Measurements from ENCODE around the gene AIF1L. TPM values are rescaled to one million over a fixed set of nuclear protein-coding genes. Genes with fewer than 3 reads are reported as not detected.

Gene AIF1L
- total and polyA plus RNA-seq, 2 experiments from 2014 or later: 4.2 to 6.0 TPM

GRCh38 chr9:131138676-131139075, 42.3 kb downstream of the AIF1L start:
- no peak overlapping the region for H3K4me3 ChIP-seq
- H3K9me3 ChIP-seq (ENCODE audit: low read depth): no peaks in the 10 kb centered on the region
- no peaks in the 10 kb centered on the region for H3K4me1 ChIP-seq (ENCODE audit: insufficient read depth)
- no peaks in the 10 kb centered on the region for H3K9me2 ChIP-seq (replicated peaks; ENCODE audit: insufficient read depth)
- no peak overlapping the region for H3K4me2 ChIP-seq
- WGBS (ENCODE audit: low lambda C conversion rate, missing lambda C conversion rate): 96% methylated on average over 2 of the region's 2 CpGs
- H4K20me1 ChIP-seq (ENCODE audit: insufficient read depth, poor library complexity, severe bottlenecking): no peaks in the 10 kb centered on the region
- no peak for DNase-seq (ENCODE audit: low spot score)
- no peaks in the 10 kb centered on the region for H3K27me3 ChIP-seq
- TF ChIP-seq EZH2phosphoT487 (IDR thresholded peaks at IDR 0.05; ENCODE audit: low read depth, severe bottlenecking, unreplicated experiment): no peak
- no peak for TF ChIP-seq EZH2 (IDR thresholded peaks at IDR 0.05; ENCODE audit: borderline replicate concordance)
- TF ChIP-seq CTCF (IDR thresholded peaks at IDR 0.05; ENCODE audit: poor library complexity): no peak
- no peaks in the 10 kb centered on the region for H3K79me2 ChIP-seq
- no peak overlapping the region for H3K27ac ChIP-seq
- H3K36me3 ChIP-seq (replicated peaks; ENCODE audit: insufficient read depth, low read depth): no peaks in the 10 kb centered on the region
- H2AFZ ChIP-seq: no peak overlapping the region

GRCh38 chr9:131140112-131140511, 43.8 kb downstream of the AIF1L start:
- no peaks in the 10 kb centered on the region for H3K36me3 ChIP-seq (replicated peaks; ENCODE audit: insufficient read depth, low read depth)
- no peaks in the 10 kb centered on the region for H3K27me3 ChIP-seq
- no peak overlapping the region for H3K4me2 ChIP-seq
- no peak overlapping the region for H3K27ac ChIP-seq
- no peaks in the 10 kb centered on the region for H3K4me1 ChIP-seq (ENCODE audit: insufficient read depth)
- no peak overlapping the region for H3K4me3 ChIP-seq
- WGBS (ENCODE audit: low lambda C conversion rate, missing lambda C conversion rate): 96% methylated on average over 4 of the region's 4 CpGs
- no peak overlapping the region for H2AFZ ChIP-seq
- TF ChIP-seq EZH2 (IDR thresholded peaks at IDR 0.05; ENCODE audit: borderline replicate concordance): no peak
- no peak for TF ChIP-seq CTCF (IDR thresholded peaks at IDR 0.05; ENCODE audit: poor library complexity)
- TF ChIP-seq EZH2phosphoT487 (IDR thresholded peaks at IDR 0.05; ENCODE audit: low read depth, severe bottlenecking, unreplicated experiment): no peak
- no peaks in the 10 kb centered on the region for H3K9me2 ChIP-seq (replicated peaks; ENCODE audit: insufficient read depth)
- DNase-seq (ENCODE audit: low spot score): no peak
- no peaks in the 10 kb centered on the region for H3K79me2 ChIP-seq
- H4K20me1 ChIP-seq (ENCODE audit: insufficient read depth, poor library complexity, severe bottlenecking): no peaks in the 10 kb centered on the region
- no peaks in the 10 kb centered on the region for H3K9me3 ChIP-seq (ENCODE audit: low read depth)

GRCh38 chr9:131140550-131140949, 44.2 kb downstream of the AIF1L start:
- Histone ChIP-seq H3K9me3 (ENCODE audit: low read depth) (no peaks in the 10 kb centered on the region), H4K20me1 (ENCODE audit: insufficient read depth, poor library complexity, severe bottlenecking) (no peaks in the 10 kb centered on the region), H3K36me3 (replicated peaks; ENCODE audit: insufficient read depth, low read depth) (no peaks in the 10 kb centered on the region), H3K27me3 (no peaks in the 10 kb centered on the region), H3K4me3 (no peak overlapping the region), H3K79me2 (no peaks in the 10 kb centered on the region), H3K9me2 (replicated peaks; ENCODE audit: insufficient read depth) (no peaks in the 10 kb centered on the region), H3K27ac (no peak overlapping the region), H3K4me2 (no peak overlapping the region), H3K4me1 (ENCODE audit: insufficient read depth) (no peaks in the 10 kb centered on the region), H2AFZ (no peak overlapping the region)
- DNase-seq (ENCODE audit: low spot score): no peak
- no peak for TF ChIP-seq EZH2 (IDR thresholded peaks at IDR 0.05; ENCODE audit: borderline replicate concordance)
- no peak for TF ChIP-seq EZH2phosphoT487 (IDR thresholded peaks at IDR 0.05; ENCODE audit: low read depth, severe bottlenecking, unreplicated experiment)
- TF ChIP-seq CTCF (IDR thresholded peaks at IDR 0.05; ENCODE audit: poor library complexity): no peak
- 96% methylated on average over 3 of the region's 3 CpGs for WGBS (ENCODE audit: low lambda C conversion rate, missing lambda C conversion rate)

- Histone ChIP-seq H3K9me2 (replicated peaks; ENCODE audit: insufficient read depth) (no peaks in the 10 kb centered on the region), H2AFZ (no peak overlapping the region), H3K4me3 (no peak overlapping the region), H3K4me2 (no peak overlapping the region), H3K4me1 (ENCODE audit: insufficient read depth) (no peaks in the 10 kb centered on the region), H3K9me3 (ENCODE audit: low read depth) (no peaks in the 10 kb centered on the region), H3K27me3 (no peaks in the 10 kb centered on the region), H3K79me2 (no peaks in the 10 kb centered on the region), H3K27ac (no peak overlapping the region), H4K20me1 (ENCODE audit: insufficient read depth, poor library complexity, severe bottlenecking) (no peaks in the 10 kb centered on the region), H3K36me3 (replicated peaks; ENCODE audit: insufficient read depth, low read depth) (peaks cover 3% of the 10 kb centered on the region)
- WGBS (ENCODE audit: low lambda C conversion rate, missing lambda C conversion rate): 95% methylated on average over 3 of the region's 3 CpGs
- DNase-seq (ENCODE audit: low spot score): no peak
- TF ChIP-seq EZH2phosphoT487 (IDR thresholded peaks at IDR 0.05; ENCODE audit: low read depth, severe bottlenecking, unreplicated experiment) (no peak), CTCF (IDR thresholded peaks at IDR 0.05; ENCODE audit: poor library complexity) (no peak), EZH2 (IDR thresholded peaks at IDR 0.05; ENCODE audit: borderline replicate concordance) (no peak)
Measured at GRCh38 chr9:131142160-131142559, 45.8 kb downstream of the AIF1L start.
